Measurements from ENCODE around the gene SYT7. TPM values are rescaled to one million over a fixed set of nuclear protein-coding genes. Genes with fewer than 3 reads are reported as not detected.
"Not testable (repeated sequence)": the region's sequence is repeated elsewhere in the genome, so short reads cannot be mapped to it uniquely, and the experiment has no call there.

Gene SYT7
- total RNA-seq, 1 donor from 2014 or later = 2.4 TPM

DNA sequence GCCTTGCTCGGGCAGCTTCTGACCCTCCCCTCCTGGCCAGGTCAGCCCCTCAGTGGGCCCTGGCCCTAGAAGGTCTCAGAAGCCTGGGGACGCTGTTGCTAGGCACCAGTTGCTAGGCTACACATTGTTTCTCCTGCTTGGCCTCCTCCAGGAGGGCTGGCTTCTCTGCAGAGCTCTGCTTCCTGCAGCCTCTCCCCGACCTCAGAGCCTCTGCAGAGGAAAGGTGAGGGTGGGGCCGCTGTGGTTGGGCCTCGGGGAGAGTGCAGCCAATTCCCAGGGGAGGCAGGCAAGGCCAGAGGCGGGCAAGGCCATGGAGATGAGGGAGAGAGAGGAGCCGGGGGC lies 99.9 kb downstream of the SYT7 start:
- DNase-seq (ENCODE audit: low spot score) = no peak

DNA sequence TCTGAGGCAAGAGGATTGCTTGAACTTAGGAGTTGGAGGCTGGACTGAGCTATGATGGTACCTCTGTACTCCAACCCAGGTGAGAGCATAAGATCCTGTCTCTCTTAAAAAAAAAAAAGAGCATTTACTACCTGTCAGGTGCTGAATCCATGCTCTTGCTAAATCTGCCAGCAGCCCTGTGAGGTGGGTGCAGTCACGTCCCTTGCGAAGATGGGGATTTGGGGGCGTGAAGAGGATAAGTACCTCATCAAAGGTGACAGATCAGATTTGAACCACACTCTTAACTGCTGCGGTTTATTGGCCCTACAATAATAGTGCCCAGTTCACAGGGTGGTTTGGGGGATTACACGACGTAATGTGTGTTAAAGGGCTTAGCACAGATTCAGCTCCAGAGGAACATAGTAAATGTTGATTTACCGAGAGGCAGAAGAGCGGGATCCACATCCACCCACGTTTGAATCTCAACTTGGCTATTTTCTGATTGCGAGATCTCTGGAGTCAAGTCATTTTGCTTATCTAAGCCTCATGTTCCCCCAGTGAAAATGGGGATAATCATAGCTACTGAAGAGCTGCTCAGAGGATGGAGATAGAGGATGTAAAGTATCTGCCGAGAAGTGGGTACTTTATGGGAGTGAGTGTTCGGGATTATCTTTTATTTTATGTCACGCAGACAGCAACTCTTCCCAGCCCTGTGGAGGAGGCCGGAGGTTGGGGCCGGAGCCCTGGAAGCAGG lies 100.4 kb downstream of the SYT7 start:
- DNase-seq (ENCODE audit: low spot score) = no peak

DNA sequence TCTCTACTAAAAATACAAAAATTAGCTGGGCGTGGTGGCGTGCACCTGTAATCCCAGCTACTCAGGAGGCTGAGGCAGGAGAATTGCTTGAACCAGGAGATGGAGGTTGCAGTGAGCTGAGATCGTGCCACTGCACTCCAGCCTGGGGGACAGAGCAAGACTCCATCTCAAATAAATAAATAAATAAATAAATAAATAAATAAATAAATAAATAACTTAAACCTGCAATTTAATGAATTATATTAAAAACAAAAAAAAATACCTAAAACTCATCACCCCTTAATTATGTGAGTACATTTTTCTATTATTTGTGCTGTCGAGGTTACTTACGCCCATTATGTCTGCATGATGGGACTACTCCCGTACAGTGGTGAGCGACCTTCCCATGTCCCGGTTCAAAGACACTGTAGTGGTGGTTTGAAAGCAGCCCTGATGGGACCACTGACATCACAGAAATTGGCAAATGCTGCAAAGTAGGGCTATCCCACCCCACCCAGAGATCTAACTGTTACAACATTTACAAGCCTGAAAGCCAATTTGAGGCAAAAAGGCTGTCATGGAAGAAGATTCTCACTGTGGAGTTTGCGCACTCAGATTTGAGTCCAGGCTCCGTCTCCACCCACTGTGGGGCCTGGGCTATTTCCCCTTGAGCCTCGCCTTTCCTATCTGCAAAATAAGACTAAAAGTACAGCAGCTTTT lies 101.4 kb downstream of the SYT7 start:
- not testable (repeated sequence) for DNase-seq (ENCODE audit: low spot score)

DNA sequence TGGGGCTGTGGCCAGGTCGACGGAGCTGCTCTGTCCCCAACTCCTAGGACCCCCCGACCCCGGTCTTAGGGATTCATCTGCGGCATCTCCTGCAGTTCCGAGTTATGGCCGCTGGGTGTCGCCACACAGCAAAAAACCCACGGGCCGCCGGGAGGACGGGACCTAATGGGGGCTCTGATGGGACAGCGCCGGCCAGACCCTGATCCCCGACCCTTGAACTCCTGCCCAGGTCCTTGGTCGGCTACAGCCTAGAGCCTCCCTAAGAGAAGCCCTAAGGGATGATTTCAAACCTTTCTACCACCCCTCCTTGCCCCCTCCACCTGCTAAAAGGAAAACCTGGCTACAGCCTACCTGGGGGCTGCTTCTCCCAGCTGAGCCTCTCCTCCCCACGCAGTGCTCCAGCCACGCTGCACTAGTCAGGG lies 103.1 kb downstream of the SYT7 start:
- no peak for DNase-seq (ENCODE audit: low spot score)

DNA sequence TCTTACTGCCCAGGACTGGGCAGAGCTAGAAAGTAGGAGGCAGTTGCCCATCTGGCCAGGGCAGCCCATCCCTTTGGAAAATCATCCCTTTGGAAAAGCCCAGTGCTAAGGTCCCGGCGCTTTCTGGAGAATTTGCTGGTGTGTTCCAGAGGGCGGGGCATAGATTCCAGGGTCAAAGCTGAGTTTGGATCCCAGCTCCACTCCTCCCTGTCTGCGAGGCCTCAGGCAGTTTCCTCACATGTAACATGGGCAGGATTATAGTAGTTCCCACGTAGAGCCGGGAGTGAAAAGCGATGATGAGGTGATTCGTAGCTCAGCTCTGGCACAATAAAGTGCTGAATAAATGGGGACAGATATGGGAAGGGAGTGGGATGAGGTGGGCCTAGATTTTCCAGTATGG lies 103.8 kb downstream of the SYT7 start:
- no peak for DNase-seq (ENCODE audit: low spot score)

DNA sequence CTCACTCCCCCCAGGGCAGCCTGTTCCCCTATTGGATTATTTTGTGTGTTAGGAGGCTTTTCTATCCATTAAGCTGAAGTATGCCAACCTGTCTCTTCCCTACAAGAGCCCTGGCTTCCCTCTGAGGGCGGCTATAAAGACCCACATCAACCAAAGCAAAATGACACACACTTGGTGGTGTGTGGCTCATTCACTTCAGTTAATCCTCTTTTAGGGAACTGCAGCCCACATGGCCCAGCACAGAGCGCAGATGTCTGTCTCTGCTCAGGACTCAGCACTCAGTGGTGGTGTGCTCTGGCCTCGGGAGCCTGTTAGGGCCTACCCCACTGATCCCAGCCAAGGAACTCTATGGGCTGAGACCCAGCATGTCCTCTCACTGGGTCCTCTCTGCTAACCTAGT lies 104.5 kb downstream of the SYT7 start:
- no peak for DNase-seq (ENCODE audit: low spot score)

DNA sequence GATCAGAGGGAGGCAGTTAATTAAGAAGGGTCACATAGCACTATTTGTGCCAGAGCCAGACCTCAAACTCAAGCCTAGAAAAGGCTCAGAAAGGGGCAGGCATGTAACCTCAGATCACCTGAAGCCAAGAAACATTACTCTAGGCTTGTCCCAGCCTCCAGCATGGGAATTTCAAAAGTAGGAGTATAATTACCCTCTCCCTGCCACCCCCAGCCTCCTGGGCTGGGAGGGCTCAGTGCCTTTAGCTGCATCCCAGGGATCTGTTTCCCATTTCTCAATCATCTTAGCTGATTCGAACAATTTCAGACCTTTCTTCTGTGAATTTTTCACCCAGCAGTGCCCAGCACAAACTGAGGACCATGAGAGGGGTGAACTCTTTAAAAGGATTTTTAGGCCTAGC lies 105.4 kb downstream of the SYT7 start:
- DNase-seq (ENCODE audit: low spot score) = no peak

DNA sequence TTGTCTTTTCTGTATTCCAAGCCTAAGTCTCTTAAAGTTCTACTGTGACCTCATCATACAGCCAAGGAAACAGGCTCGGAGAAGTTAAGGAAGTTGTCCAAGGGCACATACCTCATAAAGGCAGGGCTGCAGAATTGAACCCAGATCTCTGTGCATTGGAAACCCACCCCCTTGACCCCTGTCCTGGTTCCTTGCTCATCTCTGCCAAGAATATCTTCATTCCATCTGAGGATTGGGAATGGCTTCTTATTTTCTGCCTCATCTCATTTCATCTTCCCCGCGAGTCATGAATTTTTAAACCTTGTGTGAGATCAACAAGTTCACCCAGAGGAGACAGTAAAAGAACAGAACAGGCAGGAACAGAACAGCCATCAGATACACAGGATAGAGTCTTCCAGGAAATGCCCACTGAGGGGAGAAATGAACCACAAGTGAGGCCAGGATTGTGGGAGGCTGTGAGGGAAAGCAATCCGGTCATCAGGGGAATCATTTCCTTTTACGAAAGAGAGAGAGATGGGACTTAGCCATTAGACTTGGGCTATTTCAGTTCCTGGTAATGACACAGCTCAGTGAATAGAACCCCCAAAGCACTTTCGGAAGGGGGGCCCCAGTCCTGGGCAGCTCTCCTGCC lies 106.7 kb downstream of the SYT7 start:
- no peak for DNase-seq (ENCODE audit: low spot score)

DNA sequence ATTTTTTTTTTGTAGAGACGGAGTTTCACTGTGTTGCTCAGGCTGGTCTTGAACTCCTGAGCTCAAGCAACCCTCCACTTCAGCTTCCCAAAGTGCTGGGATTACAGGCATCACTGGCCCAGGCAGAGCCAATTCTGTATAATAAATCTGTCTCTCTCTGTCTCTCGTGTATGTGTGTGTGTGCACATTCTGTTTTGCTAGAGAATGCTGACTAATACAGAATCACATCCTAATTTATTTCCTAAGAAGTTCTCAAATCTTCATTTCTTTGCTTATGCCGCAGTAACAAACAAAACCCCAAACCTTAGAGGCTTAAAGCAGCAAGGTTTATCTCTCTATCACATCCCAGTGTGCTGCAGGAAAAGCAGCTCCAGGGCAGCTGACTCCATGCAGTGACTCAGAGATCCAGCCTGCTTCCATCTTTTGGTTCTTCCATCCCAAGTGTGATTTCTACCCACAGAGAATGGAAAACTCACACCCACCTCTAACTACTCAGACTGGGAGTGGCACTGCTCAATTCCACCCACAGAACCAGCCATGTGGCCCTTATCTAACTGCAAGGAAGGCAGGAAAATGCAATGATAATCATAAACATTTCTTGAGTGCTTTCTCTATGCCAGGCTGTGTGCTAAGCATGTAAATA lies 107.4 kb downstream of the SYT7 start:
- DNase-seq (ENCODE audit: low spot score) = no peak

DNA sequence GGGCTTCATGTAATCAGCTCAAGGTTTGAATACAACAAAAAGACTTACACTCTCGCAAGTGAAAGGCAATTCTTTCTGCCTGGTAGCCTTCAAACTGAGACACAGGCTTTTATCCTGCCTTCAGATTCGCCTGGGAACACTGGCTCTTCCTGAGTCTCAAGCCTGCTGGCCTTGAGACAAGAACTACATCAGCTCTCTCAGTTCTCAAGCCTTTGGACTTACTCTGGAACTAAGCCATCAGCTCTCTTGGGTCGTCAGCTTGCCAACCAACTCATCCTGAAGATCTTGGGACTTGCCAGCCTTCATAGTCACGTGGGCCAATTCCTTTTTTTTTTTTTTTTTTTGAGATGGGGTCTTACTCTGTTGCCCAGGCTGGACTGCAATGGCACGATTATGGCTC lies 108.0 kb downstream of the SYT7 start:
- DNase-seq (ENCODE audit: low spot score) = no peak

DNA sequence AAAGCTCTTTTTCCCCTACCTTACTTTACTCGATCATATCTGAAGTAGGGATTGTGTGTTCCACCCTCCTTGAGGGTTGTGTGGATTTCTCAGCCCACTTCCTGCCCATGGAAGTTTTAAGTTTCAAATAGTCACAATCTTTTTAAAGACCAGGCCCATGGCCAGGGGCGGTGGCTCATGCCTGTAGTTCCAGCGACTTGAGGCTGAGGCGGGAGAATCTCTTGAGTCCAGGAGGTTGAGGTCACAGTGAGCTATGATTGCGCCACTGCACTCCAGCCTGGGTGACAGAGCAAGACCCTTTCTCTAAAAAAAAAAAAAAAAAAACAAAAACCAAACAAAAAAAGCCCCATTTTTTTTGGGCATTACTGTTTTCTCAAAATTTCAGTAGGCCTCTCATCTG lies 108.6 kb downstream of the SYT7 start:
- DNase-seq (ENCODE audit: low spot score) = no peak

DNA sequence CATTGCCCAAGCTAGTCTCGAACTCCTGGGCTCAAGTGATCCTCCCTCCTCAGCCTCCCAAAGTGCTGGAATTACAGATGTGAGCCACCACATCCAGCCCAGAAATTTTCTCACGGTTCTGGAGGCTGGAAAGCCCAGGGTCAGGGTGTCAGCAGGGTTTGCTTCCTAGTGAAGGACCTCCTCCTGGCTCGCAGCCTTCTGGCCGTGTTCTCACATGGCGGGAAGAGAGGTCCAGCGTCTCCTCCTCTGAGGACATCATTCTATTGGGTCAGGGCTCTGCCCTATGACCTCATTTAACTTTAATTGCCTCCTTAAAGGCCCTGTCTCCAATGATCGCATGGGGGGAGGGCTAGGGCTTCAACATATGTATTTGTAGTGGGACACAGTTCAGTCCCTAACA lies 112.9 kb downstream of the SYT7 start:
- no peak for DNase-seq (ENCODE audit: low spot score)

DNA sequence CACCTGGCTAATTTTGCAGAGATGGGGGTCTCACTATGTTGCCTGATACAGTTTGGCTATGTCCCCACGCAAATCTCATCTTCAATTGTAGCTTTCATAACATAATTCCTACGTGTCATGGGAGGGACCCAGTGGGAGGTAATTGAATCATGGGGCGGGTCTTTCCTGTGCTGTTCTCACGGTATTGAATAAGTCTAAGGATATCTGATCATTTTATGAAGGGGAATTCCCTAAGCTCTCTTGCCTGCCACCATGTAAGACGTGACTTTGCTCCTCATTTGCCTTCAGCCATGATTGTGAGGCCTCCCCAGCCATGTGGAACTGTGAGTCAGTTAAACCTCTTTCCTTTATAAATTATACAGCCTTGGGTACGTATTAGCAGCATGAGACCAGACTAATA lies 113.3 kb downstream of the SYT7 start:
- DNase-seq (ENCODE audit: low spot score) = not testable (repeated sequence)

Small RNA genes lying within 50 kb of the gene (microRNA-seq; reads per million reads assigned to microRNA genes)
- gene MIR4488 (ENCODE audit: borderline number of aligned reads) = not detected

Other genes starting within 250 kb of the SYT7 start
- 195 TPM for gene DDB1, start 248.0 kb downstream of the SYT7 start, total RNA-seq
- 21.2 TPM for gene TKFC, start 247.8 kb downstream of the SYT7 start, total RNA-seq
- gene CYB561A3, start 219.2 kb downstream of the SYT7 start, total RNA-seq = 34.4 TPM
- gene TMEM138, start 218.7 kb downstream of the SYT7 start, total RNA-seq = 68.2 TPM
- 9.9 TPM for gene TMEM216, start 188.5 kb downstream of the SYT7 start, total RNA-seq
- gene CPSF7, start 151.1 kb downstream of the SYT7 start, total RNA-seq = 73.0 TPM
- gene SDHAF2, start 151.0 kb downstream of the SYT7 start, total RNA-seq = 40.2 TPM
- 1.2 TPM for gene LRRC10B, start 72.3 kb downstream of the SYT7 start, total RNA-seq
- 3.3 TPM for gene DAGLA, start 99.3 kb upstream of the SYT7 start, total RNA-seq
- 0.42 TPM for gene MYRF, start 171.6 kb upstream of the SYT7 start, total RNA-seq
- gene TMEM258, start 211.5 kb upstream of the SYT7 start, total RNA-seq = 80.8 TPM
- 8.0 TPM for gene FEN1, start 211.8 kb upstream of the SYT7 start, total RNA-seq
- 36.3 TPM for gene FADS1, start 235.9 kb upstream of the SYT7 start, total RNA-seq
- gene FADS2, start 247.2 kb upstream of the SYT7 start, total RNA-seq = 28.1 TPM

Measured in mesenteric fat pad (tissue), 1 donor.